Endodermal cell (in vitro differentiated cells): ENCODE data around the gene MDC1. TPM values are rescaled to one million over a fixed set of nuclear protein-coding genes. Genes with fewer than 3 reads are reported as not detected.
A peak's percentile ranks its signal among the peaks of the same experiment; 100 is the strongest.

ENCODE experiments used
- DNase-seq: peaks from one replicate; pipeline ENCODE4 v3.0.0-alpha.2; 2017
- H3K27ac ChIP-seq: 2 replicates; pipeline ENCODE4 v1.5.1; 2013; ENCODE audit warnings: mild to moderate bottlenecking, low read depth, low read length, moderate library complexity
- H3K27me3 ChIP-seq: 2 replicates; pipeline ENCODE4 v1.6.1; 2013; ENCODE audit warnings: mild to moderate bottlenecking, low read length, moderate library complexity; ENCODE audit not compliant: insufficient read depth, control insufficient read depth, poor library complexity, severe bottlenecking
- H3K36me3 ChIP-seq: 2 replicates; pipeline ENCODE4 v1.7.0; 2013; ENCODE audit warnings: mild to moderate bottlenecking, low read length, moderate library complexity; ENCODE audit not compliant: control insufficient read depth, insufficient read depth
- H3K4me1 ChIP-seq: one replicate; pipeline ENCODE4 v1.7.0; 2013; ENCODE audit warnings: low read length; ENCODE audit not compliant: control insufficient read depth, insufficient read depth
- H3K4me3 ChIP-seq: 2 replicates; pipeline ENCODE4 v1.5.1; 2013; ENCODE audit warnings: mild to moderate bottlenecking, low read length, moderate library complexity
- H3K9ac ChIP-seq: 2 replicates; pipeline ENCODE4 v1.6.1; 2013; ENCODE audit warnings: mild to moderate bottlenecking, low read length, moderate library complexity; ENCODE audit not compliant: poor library complexity, severe bottlenecking; ENCODE audit errors: extremely low read depth
- H3K9me3 ChIP-seq: 2 replicates; pipeline ENCODE4 v1.6.1; 2013; ENCODE audit warnings: mild to moderate bottlenecking, low read length, moderate library complexity; ENCODE audit not compliant: control insufficient read depth
- H3K27ac Mint-ChIP-seq: 2 replicates; pipeline ENCODE4 v1.8.0; 2020; ENCODE audit warnings: mixed read lengths
- H3K27me3 Mint-ChIP-seq: 2 replicates; pipeline ENCODE4 v1.8.0; 2021; ENCODE audit warnings: mild to moderate bottlenecking, mixed read lengths; ENCODE audit not compliant: insufficient read depth
- H3K36me3 Mint-ChIP-seq: 2 replicates; pipeline ENCODE4 v1.8.0; 2020; ENCODE audit warnings: low read depth, mixed read lengths
- H3K4me1 Mint-ChIP-seq: 2 replicates; pipeline ENCODE4 v1.8.0; 2020; ENCODE audit warnings: mixed read lengths
- H3K4me3 Mint-ChIP-seq: 2 replicates; pipeline ENCODE4 v1.8.0; 2020; ENCODE audit warnings: mild to moderate bottlenecking, moderate library complexity, mixed read lengths
- H3K9me3 Mint-ChIP-seq: 2 replicates; pipeline ENCODE4 v1.8.0; 2020; ENCODE audit warnings: mild to moderate bottlenecking, mixed read lengths
- CTCF ChIP-seq: fragments of 200-600 bp; sonication (generic); conservative IDR thresholded peaks from 2 replicates; pipeline ENCODE4 v1.5.0; 2021; ENCODE audit warnings: antibody characterized with exemption, mild to moderate bottlenecking
- WGBS, 2 experiments: methylation state at CpG; one replicate each; pipeline versions ENCODE4 v1.1.5 to v1.1.7; 2013; ENCODE audit warnings: missing lambda C conversion rate in 2 of 2, mixed read lengths in 1 of 2; ENCODE audit not compliant: insufficient coverage in 1 of 2, insufficient read length in 1 of 2; 5-methylcytosine and 5-hydroxymethylcytosine counted together
- total RNA-seq, 2 donors: library from RNA; stranded (reverse); fragmentation: NEBNext Ultra II Directional in 1 of 2; extraction: Animal tissue kit (Norgen Biotek cat#: 25700) in 1 of 2; gene quantifications; 2 replicates in 1 of 2; 3 replicates in 1 of 2; pipeline ENCODE4 v1.2.1, GENCODE V29; 2021

Gene MDC1
- total RNA-seq, 2 donors from 2014 or later: 79.0 to 95.1 TPM

GRCh38 chr6:30732237-30732943, 15.3 kb upstream of the MDC1 start:
- H3K9me3 ChIP-seq: no peaks in the 10 kb centered on the region
- H3K27ac ChIP-seq: no peak overlapping the region
- H3K9me3 Mint-ChIP-seq: no peaks in the 10 kb centered on the region
- H3K27me3 Mint-ChIP-seq: no peaks in the 10 kb centered on the region
- TF ChIP-seq CTCF: no peak
- peaks cover 57% of the 10 kb centered on the region for H3K36me3 ChIP-seq
- H3K4me3 ChIP-seq: no peak overlapping the region
- H3K36me3 Mint-ChIP-seq: peaks cover 72% of the 10 kb centered on the region
- H3K27me3 ChIP-seq: no peaks in the 10 kb centered on the region
- no peak overlapping the region for H3K27ac Mint-ChIP-seq
- H3K4me3 Mint-ChIP-seq: no peak overlapping the region
- no peak for DNase-seq
- H3K4me1 Mint-ChIP-seq: peaks cover 9% of the 10 kb centered on the region
- no peak overlapping the region for H3K9ac ChIP-seq
- no peaks in the 10 kb centered on the region for H3K4me1 ChIP-seq
- 95 to 96% methylated on average over 11 to 12 of the region's 12 CpGs for WGBS, 2 experiments

GRCh38 chr6:30730601-30731435, 13.7 kb upstream of the MDC1 start:
- H3K9me3 Mint-ChIP-seq: no peaks in the 10 kb centered on the region
- Histone ChIP-seq H3K9ac (no peak overlapping the region), H3K27ac (no peak overlapping the region), H3K9me3 (no peaks in the 10 kb centered on the region), H3K36me3 (peaks cover 48% of the 10 kb centered on the region), H3K27me3 (no peaks in the 10 kb centered on the region), H3K4me3 (no peak overlapping the region), H3K4me1 (no peaks in the 10 kb centered on the region)
- peak overlapping the region; percentile 92 for H3K27ac Mint-ChIP-seq
- H3K4me1 Mint-ChIP-seq: peaks cover 9% of the 10 kb centered on the region
- H3K27me3 Mint-ChIP-seq: no peaks in the 10 kb centered on the region
- WGBS, 2 experiments: 80 to 87% methylated on average over 11 to 30 of the region's 30 CpGs
- H3K4me3 Mint-ChIP-seq: no peak overlapping the region
- H3K36me3 Mint-ChIP-seq: peaks cover 65% of the 10 kb centered on the region
- DNase-seq: peak; percentile 94
- peak; percentile 82 for TF ChIP-seq CTCF

GRCh38 chr6:30727920-30728553, 11.0 kb upstream of the MDC1 start:
- H3K36me3 Mint-ChIP-seq: peaks cover 76% of the 10 kb centered on the region
- Histone ChIP-seq H3K27ac (no peak overlapping the region), H3K4me3 (no peak overlapping the region), H3K27me3 (no peaks in the 10 kb centered on the region), H3K4me1 (no peaks in the 10 kb centered on the region), H3K9ac (no peak overlapping the region), H3K9me3 (no peaks in the 10 kb centered on the region), H3K36me3 (peaks cover 62% of the 10 kb centered on the region)
- DNase-seq: no peak
- H3K9me3 Mint-ChIP-seq: no peaks in the 10 kb centered on the region
- peak; percentile 46 for TF ChIP-seq CTCF
- H3K27ac Mint-ChIP-seq: peak overlapping the region; percentile 78
- WGBS, 2 experiments: 78 to 87% methylated on average over 5 to 7 of the region's 7 CpGs
- H3K27me3 Mint-ChIP-seq: no peaks in the 10 kb centered on the region
- H3K4me1 Mint-ChIP-seq: peaks cover 22% of the 10 kb centered on the region
- H3K4me3 Mint-ChIP-seq: no peak overlapping the region
